ENCODE measurements around the gene MYL6.

MYL6 gene

DNA sequence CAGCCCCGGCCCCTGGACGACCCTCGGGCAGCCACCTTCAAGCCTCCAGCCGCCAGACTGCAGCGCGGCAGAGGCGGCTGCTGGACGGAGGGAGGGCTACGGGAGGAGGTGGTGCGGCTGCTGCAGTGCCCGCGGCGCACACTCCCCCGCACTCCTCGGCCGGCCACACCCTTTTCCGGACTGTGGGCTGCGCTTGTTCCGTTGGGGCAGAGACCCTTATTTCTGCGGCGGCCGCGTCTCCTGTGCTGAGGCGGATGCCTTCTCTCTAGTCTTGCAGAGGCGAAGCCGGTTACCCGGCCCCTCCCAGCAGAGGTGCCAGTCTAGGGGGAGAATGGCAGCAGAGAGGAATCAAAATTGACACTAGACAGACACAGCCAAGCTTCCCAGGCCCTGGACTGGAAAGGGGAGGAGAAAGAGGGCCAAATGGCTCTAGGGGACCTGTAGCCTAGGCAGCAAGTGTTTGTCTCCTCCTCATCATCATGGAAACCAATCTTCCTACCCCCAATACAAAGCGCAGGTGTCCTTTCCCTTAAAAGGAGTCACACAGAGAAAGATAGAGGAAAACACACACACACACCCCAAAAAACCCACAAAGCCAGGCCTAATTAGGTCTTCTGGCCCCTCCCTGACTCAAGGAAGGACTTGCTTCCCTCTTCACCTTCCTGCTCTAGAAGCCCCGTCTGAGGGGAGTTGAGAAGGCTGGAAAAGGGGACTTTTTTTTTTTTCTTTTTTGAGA, 28.8 kb upstream of the MYL6 start:
- DNase-seq (ENCODE audit: low spot score) (peak; percentile 69), FAIRE-seq (no peak)

DNA sequence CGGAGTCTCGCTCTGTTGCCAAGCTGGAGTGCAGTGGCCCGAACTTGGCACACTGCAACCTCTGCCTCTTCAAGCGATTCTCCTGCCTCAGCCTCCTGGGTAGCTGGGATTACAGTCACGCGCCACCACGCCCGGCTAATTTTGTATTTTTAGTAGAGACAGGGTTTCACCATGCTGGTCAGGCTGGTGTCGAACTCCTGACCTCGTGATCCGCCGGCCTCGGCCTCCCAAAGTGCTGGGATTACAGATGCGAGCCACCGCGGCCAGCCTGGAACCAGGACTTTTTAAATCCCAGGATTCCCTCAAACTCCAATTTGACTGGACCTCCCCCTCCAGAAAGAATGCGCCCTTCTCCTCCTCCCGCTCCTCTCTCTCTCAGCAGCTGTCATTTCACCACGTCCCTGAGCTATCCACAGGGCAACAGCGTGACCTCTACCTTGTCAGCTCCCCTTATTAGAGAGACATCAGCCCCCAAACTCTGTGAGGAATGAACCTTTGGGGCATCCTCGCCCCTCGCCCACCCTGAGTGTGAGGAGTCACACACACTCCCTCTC, 28.1 kb upstream of the MYL6 start:
- DNase-seq (ENCODE audit: low spot score): no peak
- FAIRE-seq: no peak

- FAIRE-seq (no peak), DNase-seq (ENCODE audit: low spot score) (no peak)
These were observed 27.3 kb upstream of the MYL6 start for GRCh38 chr12:56130876-56131275.

DNA sequence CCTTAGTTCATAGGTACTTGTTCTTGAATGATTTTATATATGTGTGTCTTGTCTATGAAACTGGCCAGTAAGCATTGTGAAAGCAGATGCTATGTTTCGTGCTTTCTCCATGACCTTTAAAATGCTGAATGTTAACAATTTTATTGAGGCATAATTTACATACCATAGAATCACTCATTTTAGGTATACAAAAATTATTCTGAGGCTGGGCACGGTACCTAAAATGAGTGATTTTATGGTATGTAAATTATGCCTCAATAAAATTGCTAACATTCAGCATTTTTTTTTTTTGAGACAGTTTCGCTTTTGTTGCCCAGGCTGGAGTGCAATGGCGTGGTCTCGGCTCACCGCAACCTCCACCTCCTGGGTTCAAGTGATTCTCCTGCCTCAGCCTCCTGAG, 23.3 kb upstream of the MYL6 start:
- FAIRE-seq (no peak), DNase-seq (ENCODE audit: low spot score) (no peak)

- FAIRE-seq (no peak), DNase-seq (ENCODE audit: low spot score) (no peak)
These were observed 20.1 kb upstream of the MYL6 start for GRCh38 chr12:56137853-56138571.

DNA sequence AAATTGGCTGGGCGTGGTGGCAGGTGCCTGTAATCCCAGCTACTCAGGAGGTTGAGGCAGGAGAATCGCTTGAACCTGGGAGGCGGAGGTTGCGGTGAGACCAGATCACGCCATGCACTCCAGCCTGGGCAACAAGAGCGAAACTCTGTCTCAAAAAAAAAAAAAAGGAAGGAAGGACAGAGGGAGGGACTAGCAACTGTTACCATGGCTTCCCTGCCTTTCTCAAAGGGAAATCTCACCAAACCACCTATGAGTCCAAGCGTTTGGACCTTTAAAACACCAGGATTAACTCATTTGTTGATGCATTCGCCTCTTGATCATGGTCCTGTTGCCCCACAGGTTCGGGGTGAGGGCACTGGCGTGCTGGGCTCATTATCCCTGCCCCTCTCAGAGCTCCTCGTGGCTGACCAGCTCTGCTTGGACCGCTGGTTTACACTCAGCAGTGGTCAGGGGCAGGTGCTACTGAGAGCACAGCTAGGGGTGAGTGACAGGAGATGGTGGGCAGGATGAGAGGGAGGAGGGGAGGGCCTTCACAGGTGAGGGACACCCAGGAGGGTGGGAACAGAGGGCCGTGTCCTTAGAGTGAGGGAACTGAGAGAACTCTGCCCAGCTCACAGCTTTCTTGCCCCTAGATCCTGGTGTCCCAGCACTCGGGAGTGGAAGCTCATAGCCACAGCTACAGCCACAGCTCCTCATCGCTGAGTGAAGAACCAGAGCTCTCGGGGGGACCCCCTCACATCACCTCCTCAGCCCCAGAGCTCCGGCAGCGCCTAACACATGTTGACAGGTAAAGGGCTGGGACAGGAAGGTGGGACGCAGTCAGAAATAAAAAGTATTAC, 16.0 kb upstream of the MYL6 start:
- no peak for DNase-seq (ENCODE audit: low spot score)
- no peak for FAIRE-seq

DNA sequence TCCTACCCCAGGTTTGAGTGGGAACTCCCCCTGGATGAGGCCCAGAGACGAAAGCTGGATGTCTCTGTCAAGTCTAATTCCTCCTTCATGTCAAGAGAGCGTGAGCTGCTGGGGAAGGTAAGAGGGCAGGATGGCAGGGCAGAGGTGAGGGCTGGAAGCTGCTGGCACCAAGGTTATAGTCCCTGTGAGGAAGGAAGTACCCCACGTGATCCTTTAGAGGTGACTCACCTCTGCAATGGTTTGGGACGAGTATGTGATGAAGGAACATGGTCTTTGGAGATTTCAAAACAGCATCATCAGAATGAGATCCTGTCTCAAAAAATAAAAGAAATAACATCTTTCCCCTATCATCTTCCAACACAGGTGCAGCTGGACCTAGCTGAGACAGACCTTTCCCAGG, 14.9 kb upstream of the MYL6 start:
- DNase-seq (ENCODE audit: low spot score): no peak
- FAIRE-seq: no peak

DNA sequence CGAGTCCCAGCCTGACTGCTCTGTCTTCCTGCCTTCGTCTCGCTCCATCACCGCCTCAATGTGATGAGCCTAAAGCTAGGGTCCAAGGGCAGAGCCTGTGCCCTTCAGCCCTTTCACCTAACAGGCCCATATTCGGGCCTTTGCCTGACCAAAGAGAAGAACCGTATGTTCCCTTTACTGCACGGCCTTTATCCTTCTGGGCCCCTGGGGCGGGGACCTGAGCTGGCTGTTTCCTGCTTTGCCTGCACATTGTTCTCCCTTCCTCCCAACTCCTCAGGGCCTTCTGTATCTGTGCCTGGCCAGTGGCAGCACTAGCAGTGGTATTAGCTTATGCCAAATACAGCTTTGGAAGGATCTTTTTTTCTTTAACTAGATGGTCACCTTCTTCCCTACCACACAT, 14.3 kb upstream of the MYL6 start:
- no peak for FAIRE-seq
- DNase-seq (ENCODE audit: low spot score): no peak

- FAIRE-seq (no peak), DNase-seq (ENCODE audit: low spot score) (no peak)
These were observed 12.9 kb upstream of the MYL6 start for GRCh38 chr12:56145217-56145616.

DNA sequence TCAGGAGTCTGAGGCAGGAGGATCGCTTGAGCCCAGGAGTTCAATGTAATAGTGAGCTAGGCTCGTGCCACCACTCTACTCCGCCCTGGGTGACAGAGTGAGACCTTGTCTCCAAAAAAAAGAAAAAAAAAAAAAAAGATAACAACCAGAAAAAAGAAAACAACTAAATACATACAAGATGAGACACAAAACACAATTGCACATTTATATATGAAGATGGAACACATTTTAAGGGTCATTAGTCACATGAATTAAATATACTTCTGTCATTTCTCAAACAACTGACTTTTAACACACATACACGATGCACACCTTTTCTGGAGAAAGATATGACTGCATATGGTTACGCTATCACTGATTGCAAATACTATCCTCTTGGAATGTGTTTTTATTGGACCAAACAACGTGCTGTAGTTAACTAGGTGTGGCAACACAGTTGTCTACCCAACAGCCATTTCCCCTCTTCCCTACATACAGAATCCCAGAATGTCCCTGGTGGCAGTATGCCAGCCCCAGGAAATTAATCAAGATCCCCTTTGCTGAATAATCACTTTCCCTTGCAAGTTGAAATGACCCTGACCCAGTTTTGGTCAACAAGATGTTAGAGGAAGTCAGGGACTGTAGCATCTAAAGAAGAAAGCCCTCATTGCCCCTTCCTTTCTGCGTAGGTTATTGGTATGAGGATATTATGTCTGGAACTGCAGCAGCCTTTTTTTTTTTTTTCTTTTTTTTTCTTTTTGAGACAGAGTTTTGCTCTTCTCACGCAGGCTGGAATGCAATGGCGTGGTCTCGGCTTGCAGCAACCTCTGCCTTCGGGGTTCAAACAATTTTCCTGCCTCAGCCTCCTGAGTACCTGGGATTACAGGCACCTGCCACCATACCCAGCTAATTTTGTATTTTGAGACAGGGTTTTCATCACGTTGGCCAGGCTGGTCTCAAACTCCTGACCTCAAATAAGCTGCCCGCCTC, 11.4 kb upstream of the MYL6 start:
- no peak for DNase-seq (ENCODE audit: low spot score)
- no peak for FAIRE-seq

DNA sequence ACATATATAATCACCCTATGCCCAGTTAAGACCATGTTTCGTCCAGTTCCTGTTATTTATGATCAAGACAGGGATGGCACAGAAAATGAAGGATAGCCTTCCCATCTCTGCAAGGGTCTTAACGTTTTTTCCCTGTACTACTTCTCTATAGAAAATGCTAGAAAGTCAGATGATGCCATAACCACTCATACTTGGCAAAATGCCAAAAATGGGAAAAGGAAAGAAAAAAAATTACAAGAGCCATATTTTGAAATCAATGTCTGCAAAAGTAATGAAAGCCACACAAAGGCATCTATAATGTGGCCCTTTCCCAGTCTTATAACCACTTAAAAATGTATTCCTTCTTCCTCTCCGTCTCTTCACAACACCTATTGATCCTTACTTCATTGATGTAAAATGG, 7.6 kb upstream of the MYL6 start:
- FAIRE-seq (no peak), DNase-seq (ENCODE audit: low spot score) (no peak)

DNA sequence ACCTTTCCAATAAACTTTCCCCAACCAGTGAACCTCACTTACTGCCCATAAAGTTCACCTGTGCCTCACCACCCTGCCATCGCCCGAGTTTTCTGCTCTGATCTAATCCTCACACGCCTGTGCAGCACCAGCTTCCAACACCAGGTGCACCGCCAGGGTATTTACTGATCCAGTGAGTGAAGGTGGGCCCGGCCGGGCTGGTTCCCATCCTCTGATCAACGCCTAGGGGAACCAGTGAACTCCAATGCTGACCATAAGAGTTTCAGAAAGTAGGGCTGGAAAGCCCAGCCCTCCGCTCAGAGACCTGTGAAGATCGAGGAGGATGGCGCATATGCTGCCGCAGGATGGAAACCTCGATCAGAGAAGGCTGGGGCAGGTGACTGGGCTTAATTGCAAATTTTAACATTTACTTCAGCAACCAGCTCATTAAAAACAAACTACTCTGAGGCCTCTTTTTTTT, 6.5 kb upstream of the MYL6 start:
- FAIRE-seq (no peak), DNase-seq (ENCODE audit: low spot score) (peak; percentile 66)

DNA sequence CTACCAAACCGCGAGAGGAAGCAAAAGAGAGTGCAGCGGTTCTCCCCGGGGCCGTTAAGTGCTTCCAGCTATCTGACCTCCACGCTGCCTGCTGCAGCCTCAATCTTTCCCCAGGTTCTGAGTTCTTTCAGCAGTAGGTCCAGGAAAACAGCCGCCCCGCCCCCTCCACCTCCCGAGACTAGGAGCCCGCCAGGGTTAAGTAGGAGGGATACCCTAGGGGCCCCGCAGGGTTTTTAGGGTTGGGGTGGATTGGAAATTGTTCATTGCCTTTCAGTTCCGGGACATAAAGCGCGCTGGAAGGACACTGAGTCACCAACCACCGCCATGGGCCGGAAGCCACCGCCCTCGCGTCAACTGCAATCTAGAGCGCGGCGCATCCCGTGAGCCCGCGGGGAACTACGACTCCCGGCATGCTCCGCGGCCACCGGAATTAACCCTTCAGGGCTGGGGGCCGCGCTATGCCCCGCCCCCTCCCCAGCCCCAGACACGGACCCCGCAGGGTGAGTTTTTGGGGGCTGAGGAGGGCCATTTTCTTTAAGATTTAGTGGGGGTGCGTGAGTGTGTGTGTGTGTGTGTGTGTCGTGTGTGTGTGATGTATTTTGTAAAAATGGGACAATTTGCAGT, 5.9 kb upstream of the MYL6 start, which contains the start of gene MYL6B:
MYL6B (plus strand) TSS at position 456 of the 624 bp plus-strand sequence. CDS start 1,332 bp downstream, outside the sequence.
- peak; percentile 96 for DNase-seq (ENCODE audit: low spot score)
- peak; percentile 69 for FAIRE-seq

GRCh38 chr12:56152756-56153677, 5.1 kb upstream of the MYL6 start:
- DNase-seq (ENCODE audit: low spot score): no peak
- FAIRE-seq: no peak

DNA sequence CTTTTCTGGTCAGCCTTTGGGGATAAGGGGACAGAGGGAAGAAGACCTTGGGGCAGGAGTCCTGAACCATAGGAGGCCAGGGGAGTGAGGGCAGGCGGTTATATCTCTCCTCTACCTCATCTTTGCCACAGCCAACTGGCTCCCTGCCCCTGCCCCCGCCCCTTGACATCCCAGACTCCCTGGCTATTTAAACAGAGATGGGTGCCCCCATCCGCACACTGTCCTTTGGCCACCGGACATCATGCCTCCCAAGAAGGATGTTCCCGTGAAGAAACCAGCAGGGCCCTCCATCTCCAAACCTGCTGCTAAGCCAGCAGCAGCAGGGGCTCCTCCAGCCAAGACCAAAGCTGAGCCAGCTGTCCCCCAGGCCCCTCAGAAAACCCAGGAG, 4.5 kb upstream of the MYL6 start:
- no peak for FAIRE-seq
- DNase-seq (ENCODE audit: low spot score): no peak

- no peak for FAIRE-seq
- no peak for DNase-seq (ENCODE audit: low spot score)
These were observed 3.9 kb upstream of the MYL6 start for GRCh38 chr12:56154246-56154771.

DNA sequence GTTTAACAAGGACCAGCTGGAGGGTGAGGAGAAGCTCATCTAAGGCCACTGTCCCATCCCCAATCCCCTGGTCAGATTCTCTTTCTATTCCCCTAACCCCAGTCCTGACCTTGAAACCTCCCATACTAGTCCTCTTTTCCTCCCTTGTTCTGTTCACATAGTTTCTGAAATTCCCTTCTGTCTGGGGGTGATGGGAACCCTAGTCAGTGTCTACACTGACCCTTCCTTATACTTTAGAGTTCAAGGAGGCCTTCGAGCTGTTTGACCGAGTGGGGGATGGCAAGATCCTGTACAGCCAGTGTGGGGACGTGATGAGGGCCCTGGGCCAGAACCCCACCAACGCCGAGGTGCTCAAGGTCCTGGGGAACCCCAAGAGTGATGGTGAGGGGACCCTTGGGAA, 3.3 kb upstream of the MYL6 start:
- DNase-seq (ENCODE audit: low spot score): no peak
- FAIRE-seq: no peak

DNA sequence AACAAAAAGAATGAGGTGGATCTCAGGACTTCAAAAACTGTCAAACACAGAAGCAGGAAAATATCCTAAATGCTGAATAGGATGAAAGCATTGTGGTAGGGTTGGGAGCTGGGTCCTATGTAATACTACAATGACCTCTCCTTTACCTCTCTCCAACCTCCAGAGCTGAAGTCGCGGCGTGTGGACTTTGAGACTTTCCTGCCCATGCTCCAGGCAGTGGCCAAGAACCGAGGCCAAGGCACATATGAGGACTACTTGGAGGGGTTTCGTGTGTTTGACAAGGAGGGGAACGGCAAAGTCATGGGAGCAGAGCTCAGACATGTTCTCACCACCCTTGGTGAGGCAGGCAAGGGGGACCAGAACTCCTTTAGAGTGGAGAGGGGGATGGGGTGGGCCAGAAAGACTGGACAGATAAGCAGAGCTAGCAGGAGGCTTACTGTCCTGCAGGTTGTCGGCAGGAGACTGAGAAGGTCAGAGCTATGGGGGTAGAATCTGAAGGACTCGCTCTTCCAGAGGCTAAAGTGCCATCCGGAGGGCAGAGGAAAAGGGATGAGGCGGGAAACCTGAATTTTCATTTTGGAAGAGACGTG, 2.8 kb upstream of the MYL6 start:
- FAIRE-seq: no peak
- DNase-seq (ENCODE audit: low spot score): no peak

Data from urothelium cell line (cell line).